DLD1 (cell line): ENCODE measurements around the gene PTPRN2.

Experiments
- in situ Hi-C: cut with HindIII; loops from 2 replicates; pipeline ENCODE4 v1.10.0; 2017; ENCODE audit warnings: low sequenced_read_pairs

PTPRN2 gene

DNA sequence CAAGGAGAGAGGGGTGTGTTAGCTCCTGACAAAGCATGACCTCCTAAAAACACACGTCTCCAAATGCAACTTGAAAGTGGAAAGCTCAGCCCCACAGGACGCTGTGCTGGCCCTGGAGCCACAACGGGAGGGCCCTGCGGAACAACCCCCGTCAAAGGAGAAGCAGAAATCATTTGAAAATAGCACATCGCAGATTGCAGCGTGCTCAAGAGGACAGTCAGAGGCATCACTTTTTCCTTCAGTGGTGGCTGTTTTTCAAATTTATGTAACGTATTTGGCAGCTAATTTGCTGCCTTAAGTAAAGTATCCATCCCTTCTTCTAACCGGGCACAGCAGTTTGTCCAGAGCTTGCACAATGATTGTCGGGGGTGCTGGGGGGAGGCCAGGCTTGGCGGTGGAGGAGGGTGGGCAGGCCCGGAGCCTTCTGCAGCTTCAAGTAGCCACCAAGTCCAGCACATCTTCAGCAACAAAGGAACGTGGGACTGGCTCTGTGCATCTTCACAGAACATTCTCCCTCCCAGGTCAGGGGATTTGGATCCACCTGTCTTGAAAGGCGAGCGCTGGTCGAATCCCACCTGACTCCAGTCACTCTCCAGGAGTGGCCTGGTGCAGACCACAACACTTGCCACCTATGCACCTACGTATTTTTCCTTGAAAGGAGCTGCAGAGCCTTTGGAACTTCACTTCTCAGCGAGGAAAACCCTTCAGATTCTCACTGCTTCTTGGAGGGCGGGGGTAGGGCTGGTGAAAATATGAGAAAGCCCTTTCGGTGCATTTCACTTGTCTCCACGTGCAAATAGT, 904.5 kb downstream of the PTPRN2 start:
- in situ Hi-C loops: no loop called here

DNA sequence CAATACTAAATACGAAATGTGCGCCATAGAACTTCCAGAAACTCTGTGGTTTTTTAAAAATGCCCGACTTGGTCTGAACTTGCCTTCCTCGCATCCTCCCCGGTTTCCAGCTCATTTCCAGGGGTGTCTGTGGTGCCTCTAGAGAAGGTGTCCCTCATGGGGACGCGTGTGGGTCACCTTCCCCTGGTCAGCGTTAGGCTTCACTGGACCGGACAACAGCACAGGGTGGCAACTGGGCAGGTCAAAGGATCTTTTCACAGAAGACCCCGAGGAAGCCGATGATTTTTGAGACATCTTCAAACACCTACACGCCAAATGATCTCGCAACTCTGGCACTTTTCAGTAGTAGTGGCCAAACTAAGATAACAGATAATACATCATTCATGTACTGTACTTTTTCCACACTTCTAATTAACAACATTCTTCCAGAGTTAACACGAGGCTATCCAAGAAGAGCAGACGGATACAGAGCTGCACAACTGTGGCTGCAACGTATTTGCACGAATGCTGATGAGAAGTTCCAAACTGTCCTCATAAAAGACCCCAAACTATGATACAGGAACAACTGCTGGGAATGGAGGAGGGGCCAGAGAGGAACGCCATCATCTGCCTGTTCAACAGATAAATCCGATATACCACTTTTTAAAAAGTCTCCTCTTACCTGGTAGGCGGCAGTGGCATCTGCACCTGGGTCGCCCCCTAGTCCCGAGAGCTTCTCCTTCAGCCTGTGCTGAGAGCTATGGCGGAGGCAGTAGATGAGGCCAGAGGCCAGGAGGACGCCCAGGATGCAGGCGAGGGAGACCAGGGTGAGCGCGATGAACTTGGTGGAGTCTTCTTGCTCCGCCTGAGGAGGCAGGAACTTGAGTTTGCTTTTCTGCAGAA, 905.3 kb downstream of the PTPRN2 start:
- in situ Hi-C loops: no loop called here

DNA sequence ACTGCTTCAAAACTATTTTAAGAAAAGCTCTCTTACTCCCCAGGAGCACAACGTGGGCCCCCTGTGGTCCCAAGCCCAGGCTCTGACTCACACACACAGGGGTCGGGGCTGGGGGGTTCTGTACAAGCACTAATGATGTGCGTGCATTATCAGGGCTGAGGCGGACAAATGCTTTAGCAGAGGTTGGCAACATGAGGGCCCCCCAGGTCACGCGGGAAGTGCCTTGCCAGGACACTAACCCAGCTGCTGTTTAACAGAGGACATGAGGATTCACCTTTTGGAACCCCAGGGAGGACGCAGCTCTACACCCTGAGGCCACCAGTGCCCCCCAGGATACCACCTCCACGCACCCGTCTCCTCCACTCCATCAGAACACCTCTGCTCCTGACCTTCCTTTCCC, 908.0 kb downstream of the PTPRN2 start:
- in situ Hi-C loops: no loop called here

- in situ Hi-C loops: no loop called here
Observed at GRCh38 chr7:157678501-157678900, 909.1 kb downstream of the PTPRN2 start.

GRCh38 chr7:157676456-157677255, 911.0 kb downstream of the PTPRN2 start:
- in situ Hi-C loops: no loop called here

- in situ Hi-C loops: no loop called here
Observed at GRCh38 chr7:157676001-157676400, 911.6 kb downstream of the PTPRN2 start.

DNA sequence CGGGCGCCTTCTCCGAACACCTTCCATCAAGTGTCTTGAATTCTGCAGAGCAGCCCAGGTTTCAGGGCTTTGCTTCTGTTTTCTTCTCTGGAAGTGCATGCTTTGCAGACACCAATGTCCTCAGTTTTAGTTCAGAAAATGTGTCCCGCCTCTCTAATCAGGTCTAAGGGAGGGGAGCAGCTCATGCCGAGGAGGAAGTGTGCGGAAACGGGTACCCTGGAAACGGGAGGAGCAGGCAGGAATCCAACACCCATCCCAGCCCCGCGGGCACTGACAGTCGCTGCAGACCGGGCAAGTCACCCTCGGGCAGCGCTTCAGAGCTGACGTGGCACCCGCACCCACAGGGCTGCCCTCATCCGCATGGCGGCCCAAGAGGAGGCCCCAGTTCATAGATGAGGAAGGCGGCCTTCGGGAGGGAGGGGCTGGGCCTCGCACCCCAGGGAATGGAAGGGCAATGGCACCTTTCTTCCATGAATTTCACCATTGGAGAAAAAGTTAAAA, 912.1 kb downstream of the PTPRN2 start:
- in situ Hi-C loops: no loop called here

GRCh38 chr7:157674715-157675426, 912.8 kb downstream of the PTPRN2 start:
- in situ Hi-C loops: no loop called here

DNA sequence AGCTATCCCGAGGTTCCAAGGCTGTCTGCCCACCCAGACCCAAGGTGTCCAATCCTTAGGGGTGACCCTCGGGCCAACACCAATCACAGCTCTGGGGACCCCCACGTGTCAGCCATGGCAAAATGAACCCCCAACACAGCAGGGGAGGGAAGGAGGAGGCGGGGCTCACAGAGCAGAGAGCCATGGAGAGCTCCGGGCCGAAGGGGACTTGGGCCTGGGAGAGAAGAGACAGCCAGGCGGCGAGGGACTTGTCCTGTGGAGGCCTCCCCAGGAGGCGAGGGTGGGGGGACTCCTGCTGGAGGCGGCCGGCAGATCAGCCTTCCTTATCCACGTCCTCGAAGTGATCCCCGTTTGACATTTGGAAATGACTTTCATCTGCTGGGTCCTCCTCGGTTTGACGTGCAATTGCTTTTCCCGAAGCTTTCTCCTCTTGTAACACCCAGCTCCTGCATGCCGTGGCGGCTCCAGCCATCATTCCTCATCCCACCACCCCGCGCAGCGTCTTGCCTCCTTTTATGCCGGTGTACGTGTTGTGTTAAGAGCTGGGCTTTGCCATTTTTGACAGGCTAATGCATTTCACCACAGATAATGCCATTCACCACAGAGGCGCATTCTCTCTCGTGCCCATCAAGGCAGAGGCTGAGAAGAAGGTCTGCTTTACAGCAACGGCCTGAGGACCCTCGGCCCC, 913.5 kb downstream of the PTPRN2 start:
- in situ Hi-C loops: no loop called here

DNA sequence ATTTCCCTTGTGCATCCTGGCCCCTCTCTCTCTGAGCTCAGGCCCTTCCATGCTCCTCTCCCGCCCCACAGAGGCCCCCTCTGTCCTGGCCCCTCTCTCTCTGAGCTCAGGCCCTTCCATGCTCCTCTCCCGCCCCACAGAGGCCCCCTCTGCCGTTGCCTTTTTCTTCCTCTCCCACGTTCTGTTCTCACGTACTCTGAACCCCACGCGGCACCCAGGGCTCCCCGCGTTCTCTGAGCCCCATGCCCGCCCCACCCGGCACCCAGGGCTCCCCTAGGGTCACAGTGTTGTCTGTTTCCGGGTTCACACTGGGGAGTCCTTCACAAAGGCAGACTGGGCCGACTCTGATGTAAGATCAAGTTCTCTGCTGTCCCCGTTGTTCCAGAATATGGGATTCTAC, 914.0 kb downstream of the PTPRN2 start:
- in situ Hi-C loops: no loop called here

DNA sequence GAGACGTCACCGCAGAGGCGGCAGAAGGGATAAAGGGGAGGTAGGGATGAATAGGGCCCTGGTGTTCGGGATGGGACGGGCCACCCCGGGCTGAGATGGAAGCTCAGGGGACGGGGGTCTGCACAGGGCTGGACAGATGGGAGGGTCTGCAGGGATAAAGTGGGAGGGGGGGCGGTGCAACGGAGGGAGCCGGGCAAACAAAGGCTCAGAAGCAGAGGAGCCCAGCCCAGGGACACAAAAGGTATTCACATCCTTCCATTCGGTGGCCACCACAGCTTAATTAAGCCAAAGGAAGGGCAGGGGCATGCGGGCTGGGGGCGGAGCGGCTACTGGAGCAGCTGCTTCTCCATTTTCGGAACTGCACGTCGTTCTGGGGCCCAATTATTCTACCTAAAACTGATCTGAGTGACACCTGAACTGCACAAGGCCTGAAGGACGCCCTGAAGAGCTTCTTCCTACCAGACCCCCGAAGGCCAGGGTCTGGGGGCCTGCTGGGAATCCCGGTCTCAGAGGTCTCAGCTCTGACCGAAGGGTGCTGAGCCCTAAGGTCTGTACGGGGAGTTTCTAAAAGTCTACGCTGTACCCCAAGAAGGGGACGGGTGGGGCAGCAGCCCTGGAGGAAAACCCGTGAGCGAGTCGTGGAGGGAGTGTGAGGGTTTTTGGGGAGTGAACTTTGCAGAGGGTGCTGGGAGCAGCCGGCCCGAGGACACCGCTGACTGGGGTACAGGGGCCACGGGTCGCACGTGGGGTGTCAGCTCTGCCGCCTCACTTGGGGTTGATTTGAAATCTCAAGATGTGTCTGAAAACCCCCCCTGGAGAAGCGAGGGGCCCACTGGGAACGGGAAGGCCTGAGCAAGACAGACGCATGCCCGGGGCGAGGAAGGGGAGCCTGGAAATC, 916.0 kb downstream of the PTPRN2 start:
- in situ Hi-C loops: no loop called here

DNA sequence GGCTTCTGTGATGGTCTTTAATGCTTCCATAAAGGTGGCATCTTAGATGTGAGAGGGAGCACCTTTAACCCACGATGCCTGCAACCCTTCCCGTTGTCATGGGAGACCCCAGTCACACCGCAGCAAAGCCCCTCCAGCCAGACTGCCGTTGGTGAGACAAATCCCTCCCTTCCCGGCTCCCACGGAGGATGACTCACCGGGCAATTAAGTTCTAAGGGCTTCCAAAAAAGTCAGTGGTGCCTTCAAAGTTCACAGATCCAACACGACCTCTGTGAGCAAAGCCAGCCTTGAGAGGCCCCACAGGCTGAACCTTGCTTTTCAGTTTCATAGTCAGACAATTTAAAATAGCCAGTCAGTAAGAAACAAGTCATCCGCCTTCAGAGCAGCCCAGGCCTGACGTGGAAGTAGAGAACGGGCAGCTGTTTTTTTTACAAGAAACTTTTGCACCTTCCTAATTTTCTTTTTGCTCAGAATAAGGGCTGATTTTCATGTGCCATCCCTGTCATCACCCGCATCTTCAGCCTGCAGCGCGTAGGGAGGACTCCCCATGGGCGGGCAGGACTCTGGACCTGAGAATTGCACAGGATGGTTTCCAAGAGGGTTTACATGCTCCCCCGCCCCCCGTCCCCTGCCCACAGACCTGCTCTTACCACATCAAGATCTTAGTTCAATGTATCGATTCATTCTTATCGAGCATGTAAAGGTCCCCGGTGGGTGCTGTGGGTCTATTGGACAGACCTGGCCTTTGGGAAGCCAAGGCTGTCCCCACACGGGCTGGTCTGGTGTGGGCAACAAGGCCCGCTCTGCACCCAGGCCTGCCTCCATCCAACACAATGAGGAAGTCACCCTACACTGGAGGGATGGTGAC, 916.9 kb downstream of the PTPRN2 start:
- in situ Hi-C loops: no loop called here

GRCh38 chr7:157669768-157670351, 917.8 kb downstream of the PTPRN2 start:
- in situ Hi-C loops: loop anchor here (10.0 kb wide), 1 partner anchor 85 kb away; no protein-coding TSS in a partner anchor

DNA sequence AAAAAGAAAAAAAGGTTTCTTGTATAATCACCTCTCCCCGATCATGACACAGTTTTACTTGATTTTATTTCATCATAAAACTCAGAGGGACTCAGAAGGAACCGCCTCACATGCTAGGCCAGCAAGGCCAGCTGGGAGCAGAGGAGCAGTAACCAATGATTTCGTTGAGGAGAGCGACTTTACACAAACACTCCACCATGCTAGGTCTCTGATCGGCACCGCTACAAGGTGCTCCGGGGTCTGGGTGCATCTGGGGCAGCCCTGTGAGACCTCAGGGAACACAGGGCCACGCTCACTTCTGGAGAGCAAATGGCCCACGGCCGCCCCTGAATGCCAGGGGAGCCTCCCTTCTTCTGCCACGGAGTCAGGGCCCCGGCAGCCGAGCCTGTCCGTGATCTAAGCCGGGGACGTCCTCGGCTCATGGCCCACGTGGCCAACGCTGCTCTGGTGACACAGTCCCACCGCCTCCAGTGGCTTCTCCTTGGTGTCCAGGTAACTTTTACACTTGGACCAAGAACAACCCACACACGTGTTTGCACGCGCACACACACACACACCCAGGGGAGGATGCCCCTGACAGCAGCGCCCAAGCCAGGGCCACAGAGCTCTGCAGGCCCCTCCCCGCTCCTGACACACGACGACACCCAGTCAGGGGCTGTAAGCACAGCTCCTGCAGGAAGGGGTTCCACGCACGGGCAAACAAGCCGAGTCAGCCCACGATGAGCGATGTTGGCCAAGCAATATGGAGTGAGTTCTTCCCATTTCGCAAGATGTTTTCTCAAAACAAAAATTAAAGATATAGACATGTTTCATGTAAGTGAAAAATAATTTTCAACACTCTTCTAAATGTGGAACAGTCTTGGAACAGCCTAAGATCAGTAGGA, 918.5 kb downstream of the PTPRN2 start:
- in situ Hi-C loops: loop anchor here (10.0 kb wide), 1 partner anchor 84 kb away; no protein-coding TSS in a partner anchor

DNA sequence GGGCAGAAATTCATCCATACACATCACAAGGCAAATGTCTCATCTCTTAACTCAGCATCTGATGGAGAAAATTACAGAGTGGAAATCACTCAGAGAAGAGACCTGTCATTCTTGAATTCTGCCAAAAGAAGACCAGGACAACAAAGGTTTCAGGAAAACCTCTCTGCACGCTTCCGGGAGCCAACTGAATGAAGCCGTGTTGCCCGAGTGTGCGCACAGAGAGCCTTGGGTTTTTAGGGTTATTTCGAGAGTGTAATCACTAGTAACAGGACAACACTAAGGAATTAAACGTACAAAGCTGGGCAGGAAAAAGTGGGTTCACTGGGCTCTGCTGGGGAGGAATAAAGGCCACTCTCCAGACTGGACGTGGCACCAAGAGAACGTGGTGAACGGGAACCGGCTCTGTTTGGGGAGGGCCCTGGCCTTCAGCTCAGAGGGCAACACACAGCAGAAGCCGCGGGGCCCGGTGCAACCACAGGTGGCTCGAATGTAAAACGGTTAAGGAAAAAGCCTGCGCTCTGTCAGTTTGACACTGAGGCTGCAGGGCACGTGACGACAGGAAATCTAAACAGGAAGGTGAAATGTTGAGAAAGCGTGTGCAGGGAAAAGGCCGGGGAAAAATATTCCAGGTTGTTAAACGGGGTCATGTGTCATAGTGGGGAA, 919.3 kb downstream of the PTPRN2 start:
- in situ Hi-C loops: loop anchor here (10.0 kb wide), 1 partner anchor 84 kb away; no protein-coding TSS in a partner anchor

DNA sequence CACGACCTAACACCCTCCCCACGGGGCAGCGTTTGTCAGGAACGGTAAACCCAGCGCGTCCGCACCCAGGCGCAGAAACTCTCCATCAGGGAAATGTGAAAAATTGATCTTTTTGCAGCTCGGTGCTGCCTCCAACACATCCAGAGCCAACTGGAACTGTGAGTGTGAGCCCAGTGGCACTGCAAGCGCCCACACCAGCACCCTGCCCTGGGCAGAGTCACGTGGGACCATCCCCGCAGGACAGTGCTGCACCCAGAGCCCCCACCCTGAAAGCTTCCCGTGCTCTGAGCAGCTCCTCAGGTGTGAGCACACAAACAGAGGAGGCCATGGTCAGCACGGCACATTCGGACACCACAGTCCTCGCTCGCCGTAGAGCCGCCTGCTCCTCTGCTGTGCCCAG, 919.9 kb downstream of the PTPRN2 start:
- in situ Hi-C loops: loop anchor here (10.0 kb wide), 1 partner anchor 83 kb away; no protein-coding TSS in a partner anchor
